HG03039 (cell line): Measurements from ENCODE around the gene FAM78A.

Source experiments
- ATAC-seq: cut with Tn5 transposase; IDR thresholded peaks from one replicate; pipeline ENCODE4 v1.9.1; 2021; ENCODE audit warnings: mild to moderate bottlenecking, moderate library complexity; ENCODE audit not compliant: unreplicated experiment

The FAM78A gene

GRCh38 chr9:131303381-131304321 lies 27.3 kb upstream of the FAM78A start:
- ATAC-seq = no peak

GRCh38 chr9:131302244-131303075 lies 26.1 kb upstream of the FAM78A start:
- ATAC-seq = no peak

DNA sequence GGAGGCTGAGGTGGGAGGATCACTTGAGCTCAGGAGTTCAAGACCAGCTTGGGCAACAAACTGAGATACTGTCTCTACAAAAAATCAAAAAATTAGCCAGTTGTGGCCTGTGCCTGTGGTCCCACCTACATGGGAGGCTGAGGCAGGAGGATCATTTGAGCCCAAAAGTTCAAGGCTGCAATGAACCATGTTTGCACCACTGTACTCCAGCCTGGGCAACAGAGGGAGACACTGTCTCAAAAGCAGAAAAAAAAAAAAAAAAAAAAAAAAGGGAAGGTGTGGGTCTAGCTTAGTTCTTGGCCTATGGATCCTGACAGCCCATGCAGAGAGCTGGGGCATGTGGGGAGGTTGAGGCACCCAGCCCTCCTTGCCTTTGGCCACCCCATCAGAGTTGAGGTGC lies 24.1 kb upstream of the FAM78A start:
- ATAC-seq = no peak

DNA sequence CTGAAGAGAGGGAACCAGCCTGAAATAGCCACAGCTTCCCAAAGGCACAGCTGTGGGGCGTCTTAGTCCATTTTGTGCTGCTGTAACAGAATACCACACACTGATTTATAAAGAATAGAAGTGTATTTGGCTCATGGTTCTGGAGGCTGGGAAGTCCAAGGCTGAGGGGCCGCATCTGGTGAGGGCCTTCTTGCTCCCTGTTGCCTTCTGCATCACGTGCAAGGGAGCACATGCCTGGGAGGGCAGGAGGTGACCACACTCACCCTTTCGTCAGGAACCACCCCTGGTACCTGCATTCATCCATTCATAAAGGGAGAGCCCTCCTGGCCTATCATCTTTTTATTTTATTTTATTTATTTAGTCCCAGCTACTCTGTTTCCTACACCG lies 23.6 kb upstream of the FAM78A start:
- ATAC-seq = no peak

DNA sequence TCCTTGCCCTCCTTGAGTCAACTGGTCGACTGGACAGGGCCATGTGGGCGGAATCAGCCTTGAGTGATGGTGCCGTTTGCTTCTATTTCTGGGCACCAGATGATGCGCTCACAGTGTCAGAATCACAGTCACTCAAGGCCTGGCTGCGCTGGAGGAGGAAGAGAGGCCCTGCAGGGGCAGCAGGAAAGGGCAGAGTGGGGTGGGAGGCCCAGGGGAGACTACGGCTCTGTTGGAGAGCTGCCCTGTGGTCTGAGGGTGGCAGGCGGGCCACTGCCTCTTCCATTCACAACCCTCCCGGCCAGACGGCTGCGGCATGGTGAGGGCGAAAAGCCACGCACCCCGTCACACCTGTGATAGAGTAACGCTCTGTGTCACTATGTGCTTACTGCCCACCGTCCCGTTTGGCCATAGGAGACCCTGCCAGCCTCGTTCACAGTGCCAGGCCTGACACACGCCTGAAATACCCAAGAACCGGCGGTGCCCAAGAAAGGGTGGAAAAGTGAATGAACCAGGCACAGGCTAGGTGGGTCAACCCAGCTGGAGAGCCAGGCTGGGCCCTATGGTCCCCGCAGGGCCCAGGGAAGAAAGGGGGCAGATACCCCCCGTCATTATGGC lies 23.1 kb upstream of the FAM78A start:
- no peak for ATAC-seq

GRCh38 chr9:131298816-131299215 lies 22.5 kb upstream of the FAM78A start:
- ATAC-seq = no peak

- ATAC-seq = no peak
These were observed 22.0 kb upstream of the FAM78A start for GRCh38 chr9:131298341-131298740.

- no peak for ATAC-seq
These were observed 21.6 kb upstream of the FAM78A start for GRCh38 chr9:131297903-131298302.

DNA sequence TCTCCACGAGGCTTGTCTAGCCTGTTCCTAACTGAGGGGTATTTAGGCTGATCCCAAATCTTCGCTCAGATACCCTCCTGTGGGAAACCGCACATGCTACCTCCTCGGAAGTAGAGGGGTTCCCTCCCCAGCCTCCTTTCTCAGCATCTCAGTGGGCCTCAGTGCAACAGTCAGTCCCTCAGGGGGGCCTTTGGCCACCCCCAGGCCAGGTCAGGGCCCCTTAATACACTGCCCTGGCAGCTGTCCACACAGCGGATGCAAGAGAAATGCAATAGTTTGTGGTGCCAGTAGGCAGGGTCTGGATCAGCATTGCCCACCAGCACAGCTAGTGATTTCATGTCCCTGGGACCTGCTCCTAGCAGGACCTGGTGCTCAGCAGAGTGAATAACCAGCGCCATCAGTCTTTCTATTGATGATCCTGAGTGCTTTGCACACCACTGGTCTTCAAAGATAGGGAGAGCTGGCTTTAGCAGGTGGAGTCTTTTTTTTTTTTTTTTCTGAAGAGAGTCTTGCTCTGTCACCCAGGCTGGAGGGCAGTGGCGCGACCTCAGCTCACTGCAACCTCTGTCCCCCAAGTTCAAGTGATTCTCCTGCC lies 20.7 kb upstream of the FAM78A start:
- no peak for ATAC-seq

DNA sequence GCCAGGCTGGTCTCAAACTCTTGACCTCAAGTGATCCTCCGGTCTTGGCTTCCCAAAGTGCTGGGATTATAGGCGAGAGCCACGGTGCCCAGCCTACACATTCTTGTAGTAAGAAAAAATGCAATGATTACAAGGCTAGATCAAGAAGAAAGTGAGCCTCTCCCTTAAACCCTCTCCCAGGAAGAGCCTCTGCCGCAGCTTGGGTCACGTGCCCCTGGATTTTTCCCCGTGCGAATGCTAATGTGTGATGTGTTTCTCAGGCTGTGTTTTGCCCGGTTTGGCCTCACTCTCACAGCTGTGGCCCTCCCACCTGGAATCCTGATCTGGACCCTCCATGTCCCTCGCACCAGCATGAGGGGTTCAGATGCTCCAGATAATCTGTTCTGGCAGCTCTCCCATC lies 20.1 kb upstream of the FAM78A start:
- ATAC-seq = no peak

GRCh38 chr9:131292937-131293336 lies 16.6 kb upstream of the FAM78A start:
- no peak for ATAC-seq

DNA sequence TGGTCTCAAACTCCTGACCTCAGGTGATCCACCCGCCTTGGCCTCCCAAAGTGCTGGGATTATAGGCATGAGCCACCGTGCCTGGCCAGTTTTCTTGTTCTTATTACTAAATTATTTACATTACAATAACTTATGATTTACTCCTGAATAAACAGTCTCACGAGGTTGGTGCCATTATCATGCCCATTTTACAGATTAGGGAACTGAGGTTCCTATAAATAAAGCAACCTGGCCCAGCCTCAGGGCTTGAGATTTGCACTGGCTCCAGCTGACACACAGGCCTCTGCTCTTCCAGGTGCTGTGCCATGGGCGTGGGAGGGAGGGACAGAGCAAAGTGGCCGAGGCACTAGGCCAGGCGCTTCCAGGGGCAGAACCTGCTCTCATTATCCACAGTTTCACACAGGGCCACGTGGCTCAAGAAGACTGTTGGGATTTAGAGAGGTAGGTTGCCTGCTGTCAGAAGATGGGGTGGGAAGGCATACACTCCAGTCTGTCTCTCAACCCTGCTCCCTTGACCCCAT lies 15.5 kb upstream of the FAM78A start:
- no peak for ATAC-seq

- no peak for ATAC-seq
These were observed 14.6 kb upstream of the FAM78A start for GRCh38 chr9:131290767-131291370.

DNA sequence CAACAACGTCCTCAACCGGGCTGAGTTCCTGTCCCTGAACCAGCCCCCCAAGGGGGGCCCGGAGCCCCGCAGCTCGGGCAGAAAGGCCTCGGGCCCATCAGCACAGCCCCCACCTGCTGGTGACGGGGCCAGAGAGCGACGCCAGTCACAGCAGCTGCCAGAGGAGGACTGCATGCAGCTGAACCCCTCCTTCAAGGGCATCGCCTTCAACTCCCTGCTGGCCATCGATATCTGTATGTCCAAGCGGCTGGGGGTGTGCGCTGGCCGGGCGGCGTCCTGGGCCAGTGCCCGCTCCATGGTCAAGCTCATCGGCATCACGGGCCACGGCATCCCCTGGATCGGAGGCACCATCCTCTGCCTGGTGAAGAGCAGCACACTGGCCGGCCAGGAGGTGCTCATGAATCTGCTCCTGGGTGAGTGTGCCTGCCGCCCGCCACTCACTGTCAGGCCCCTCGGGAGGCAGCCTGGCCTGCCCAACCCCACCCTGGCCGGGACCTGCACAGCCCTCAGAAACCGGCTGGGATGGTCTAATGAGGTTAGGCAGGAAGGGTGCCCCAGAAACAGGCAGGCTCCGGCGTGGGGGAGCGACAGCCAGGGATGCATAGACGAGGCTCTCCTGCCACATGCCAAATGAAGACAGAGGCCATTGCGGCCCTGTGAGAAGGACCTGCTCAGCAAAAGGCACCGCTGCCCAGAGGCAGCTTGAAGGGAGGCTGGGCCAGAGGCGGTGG lies 13.9 kb upstream of the FAM78A start:
- ATAC-seq = no peak

DNA sequence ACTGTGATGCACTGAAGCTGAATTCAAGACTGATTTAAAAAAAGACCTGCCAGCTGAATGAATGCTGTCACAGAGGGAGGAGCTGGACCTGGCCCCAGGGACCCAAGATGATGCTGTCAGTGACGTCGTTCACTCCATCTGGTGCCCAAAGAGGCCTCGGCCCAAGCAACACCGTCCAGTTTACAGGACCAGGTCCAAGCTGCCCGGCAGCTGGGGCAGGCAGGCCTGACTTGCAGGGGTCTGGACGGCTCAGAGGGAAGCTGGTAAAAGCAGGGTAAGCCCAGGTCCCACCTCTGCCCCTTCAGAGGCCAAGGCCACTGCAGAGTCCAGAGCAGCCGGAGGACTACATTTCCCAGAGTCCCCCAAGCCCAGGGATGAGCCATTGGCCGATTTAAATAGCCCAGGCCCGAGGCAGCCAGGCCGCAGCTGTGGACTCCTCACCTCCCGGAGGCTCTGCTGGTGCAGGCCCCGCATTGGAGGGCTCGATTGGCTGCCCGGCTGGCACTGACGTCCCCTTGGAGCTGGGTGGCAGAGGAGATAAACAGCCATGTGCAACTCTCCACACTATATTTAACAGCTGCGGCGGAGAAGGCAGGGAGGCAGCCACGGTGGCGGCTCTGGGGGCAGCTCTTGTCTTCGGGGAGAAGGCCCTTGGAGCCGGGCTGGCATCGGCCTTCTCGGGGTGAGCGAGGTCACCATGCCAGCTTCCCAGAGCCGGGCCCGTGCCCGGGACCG lies 13.2 kb upstream of the FAM78A start, which contains the start of gene PLPP7:
PLPP7 (plus strand) TSS at position 423 of the 735 bp plus-strand sequence; CDS start at position 698, 275 bp downstream.
- no peak for ATAC-seq

DNA sequence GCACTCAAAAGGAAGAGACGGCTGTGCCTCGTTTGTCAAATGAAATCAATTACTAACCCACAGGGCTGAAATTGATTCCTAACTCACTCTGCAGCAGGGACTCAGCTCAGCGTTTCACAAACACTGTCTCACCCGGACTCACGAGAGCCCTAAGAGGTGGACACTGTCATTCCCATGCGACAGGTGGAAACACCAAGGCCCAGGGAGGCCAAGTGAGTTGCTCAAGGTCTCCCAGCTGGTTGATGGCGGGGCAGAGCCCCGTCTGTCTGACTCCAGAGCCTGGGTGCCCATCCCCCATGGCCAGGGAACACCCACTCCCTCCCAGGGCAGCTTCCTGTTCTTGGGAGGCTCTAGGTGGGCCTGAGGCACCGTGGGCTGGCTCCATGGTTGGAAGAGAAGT lies 11.9 kb upstream of the FAM78A start:
- ATAC-seq = no peak

GRCh38 chr9:131287359-131287758 lies 11.0 kb upstream of the FAM78A start:
- ATAC-seq = no peak

GRCh38 chr9:131284856-131285255 lies 8.5 kb upstream of the FAM78A start:
- no peak for ATAC-seq
